Hepatocyte (in vitro differentiated cells): ENCODE measurements around the gene TSHB. TPM values are rescaled to one million over a fixed set of nuclear protein-coding genes. Genes with fewer than 3 reads are reported as not detected.
A peak's percentile ranks its signal among the peaks of the same experiment; 100 is the strongest.

Experiments used
- DNase-seq: peaks from one replicate; pipeline ENCODE4 v3.0.0-alpha.2; 2016; ENCODE audit warnings: low spot score
- H2AFZ ChIP-seq: fragments of 200-600 bp; sonication (generic); 2 replicates; pipeline ENCODE4 v1.6.0; 2016; ENCODE audit warnings: antibody characterized with exemption, mild to moderate bottlenecking
- H3K27ac ChIP-seq: fragments of 200-600 bp; sonication (generic); 2 replicates; pipeline ENCODE4 v1.5.1; 2016; ENCODE audit warnings: mild to moderate bottlenecking
- H3K27me3 ChIP-seq: fragments of 200-600 bp; sonication (generic); 2 replicates; pipeline ENCODE4 v1.6.1; 2016
- H3K36me3 ChIP-seq: fragments of 200-600 bp; sonication (generic); replicated peaks from 2 replicates; pipeline ENCODE4 v1.5.1; 2016; ENCODE audit warnings: low read depth; ENCODE audit not compliant: insufficient read depth
- H3K4me1 ChIP-seq: fragments of 200-600 bp; sonication (generic); 2 replicates; pipeline ENCODE4 v1.5.1; 2016; ENCODE audit warnings: mild to moderate bottlenecking, moderate library complexity; ENCODE audit not compliant: insufficient read depth
- H3K4me2 ChIP-seq: fragments of 200-600 bp; sonication (generic); 2 replicates; pipeline ENCODE4 v1.6.0; 2016
- H3K4me3 ChIP-seq: fragments of 200-600 bp; sonication (generic); 2 replicates; pipeline ENCODE4 v1.5.1; 2016; ENCODE audit warnings: mild to moderate bottlenecking
- H3K79me2 ChIP-seq: fragments of 200-600 bp; sonication (generic); 2 replicates; pipeline ENCODE4 v1.6.0; 2017; ENCODE audit warnings: mild to moderate bottlenecking
- H3K9me2 ChIP-seq: fragments of 200-600 bp; sonication (generic); replicated peaks from 2 replicates; pipeline ENCODE4 v1.6.0; 2017; ENCODE audit warnings: mild to moderate bottlenecking; ENCODE audit not compliant: insufficient read depth
- H3K9me3 ChIP-seq: fragments of 200-600 bp; sonication (generic); 2 replicates; pipeline ENCODE4 v1.5.1; 2016; ENCODE audit warnings: low read depth, mild to moderate bottlenecking
- H4K20me1 ChIP-seq: fragments of 200-600 bp; sonication (generic); 2 replicates; pipeline ENCODE4 v1.6.0; 2016; ENCODE audit warnings: mild to moderate bottlenecking; ENCODE audit not compliant: insufficient read depth, poor library complexity, severe bottlenecking
- CTCF ChIP-seq: fragments of 200-600 bp; sonication (generic); IDR thresholded peaks from 2 replicates; pipeline ENCODE4 v1.5.1; 2016; ENCODE audit warnings: antibody characterized with exemption, mild to moderate bottlenecking; ENCODE audit not compliant: poor library complexity
- EZH2 ChIP-seq: fragments of 200-600 bp; sonication (generic); IDR thresholded peaks from 2 replicates; pipeline ENCODE4 v1.6.1; 2016; ENCODE audit warnings: antibody characterized with exemption, mild to moderate bottlenecking, borderline replicate concordance
- EZH2phosphoT487 ChIP-seq: fragments of 200-600 bp; sonication (generic); IDR thresholded peaks from one replicate; pipeline ENCODE4 v1.6.1; 2018; ENCODE audit warnings: antibody characterized with exemption, mild to moderate bottlenecking, low read depth, moderate library complexity; ENCODE audit not compliant: unreplicated experiment, severe bottlenecking
- WGBS: methylation state at CpG from one replicate; pipeline ENCODE4 v1.1.6; 2016; ENCODE audit warnings: low lambda C conversion rate; ENCODE audit errors: missing lambda C conversion rate; 5-methylcytosine and 5-hydroxymethylcytosine counted together
- polyA plus RNA-seq: library from polyadenylated mRNA; unstranded; fragments of >200 nt; fragmentation: Nextera tagmentation; extraction: Ambion mirVana; gene quantifications from 2 replicates; pipeline ENCODE4 v1.2.1, GENCODE V29; 2016
- total RNA-seq: library from RNA; depleted of rRNA; stranded (reverse); fragments of >200 nt; gene quantifications from 2 replicates; pipeline ENCODE4 v1.2.3, GENCODE V29; 2014

The TSHB gene
- total and polyA plus RNA-seq, 2 experiments from 2014 or later = 0.71 TPM; not detected in 1

GRCh38 chr1:115023593-115023992 lies 6.0 kb upstream of the TSHB start:
- Histone ChIP-seq H3K9me2 (no peaks in the 10 kb centered on the region), H3K4me1 (no peaks in the 10 kb centered on the region), H3K36me3 (no peaks in the 10 kb centered on the region), H4K20me1 (no peaks in the 10 kb centered on the region), H2AFZ (no peak overlapping the region), H3K9me3 (no peaks in the 10 kb centered on the region), H3K4me3 (no peak overlapping the region), H3K4me2 (no peak overlapping the region), H3K27me3 (peaks cover 5% of the 10 kb centered on the region), H3K27ac (no peak overlapping the region), H3K79me2 (no peaks in the 10 kb centered on the region)
- no peak for TF ChIP-seq EZH2phosphoT487
- TF ChIP-seq CTCF = no peak
- TF ChIP-seq EZH2 = no peak
- DNase-seq = no peak

GRCh38 chr1:115031595-115031994 lies 2.0 kb downstream of the TSHB start:
- DNase-seq = no peak
- H3K36me3 ChIP-seq = no peaks in the 10 kb centered on the region
- no peaks in the 10 kb centered on the region for H3K79me2 ChIP-seq
- H3K4me3 ChIP-seq = no peak overlapping the region
- no peaks in the 10 kb centered on the region for H3K27me3 ChIP-seq
- no peaks in the 10 kb centered on the region for H3K4me1 ChIP-seq
- H4K20me1 ChIP-seq = no peaks in the 10 kb centered on the region
- no peaks in the 10 kb centered on the region for H3K9me3 ChIP-seq
- H3K27ac ChIP-seq = no peak overlapping the region
- no peak overlapping the region for H2AFZ ChIP-seq
- TF ChIP-seq EZH2phosphoT487 (no peak), CTCF (no peak)
- no peaks in the 10 kb centered on the region for H3K9me2 ChIP-seq
- H3K4me2 ChIP-seq = no peak overlapping the region
- 55% methylated on average over 2 of the region's 2 CpGs for WGBS

GRCh38 chr1:115035652-115036051 lies 6.0 kb downstream of the TSHB start:
- Histone ChIP-seq H3K9me3 (no peaks in the 10 kb centered on the region), H3K4me2 (no peak overlapping the region), H3K4me3 (no peak overlapping the region), H4K20me1 (no peaks in the 10 kb centered on the region), H3K36me3 (no peaks in the 10 kb centered on the region), H3K27me3 (no peaks in the 10 kb centered on the region), H3K27ac (no peak overlapping the region), H3K79me2 (no peaks in the 10 kb centered on the region), H3K9me2 (no peaks in the 10 kb centered on the region), H2AFZ (no peak overlapping the region), H3K4me1 (peaks cover 13% of the 10 kb centered on the region)
- TF ChIP-seq CTCF (no peak), EZH2phosphoT487 (peak; percentile 91), EZH2 (no peak)
- 48% methylated on average over 1 of the region's 1 CpG for WGBS
- DNase-seq = no peak
